Thymus (tissue), 11 donors: ENCODE results near the gene TXNRD1. TPM values are rescaled to one million over a fixed set of nuclear protein-coding genes. Genes with fewer than 3 reads are reported as not detected.

Experiments
- DNase-seq, 9 donors: peaks; one replicate each; pipeline ENCODE4 v3.0.0-alpha.2; 2013; ENCODE audit warnings: low spot score in 9 of 9, low read depth in 6 of 9, missing footprints in 1 of 9
- H3K27ac ChIP-seq, 2 donors: one replicate each; pipeline ENCODE4 v1.5.1; 2013; ENCODE audit warnings: control low read depth in 1 of 2, low read depth in 1 of 2, low read length in 1 of 2, mild to moderate bottlenecking in 1 of 2, moderate library complexity in 1 of 2
- H3K27me3 ChIP-seq, 2 donors: one replicate each; pipeline ENCODE4 v1.5.1; 2013; ENCODE audit warnings: low read length in 1 of 2; ENCODE audit not compliant: control insufficient read depth in 2 of 2, insufficient read depth in 1 of 2
- H3K36me3 ChIP-seq, 2 donors: one replicate each; pipeline ENCODE4 v1.5.1; 2013; ENCODE audit warnings: low read length in 1 of 2, mild to moderate bottlenecking in 1 of 2, moderate library complexity in 1 of 2; ENCODE audit not compliant: control insufficient read depth in 2 of 2, insufficient read depth in 2 of 2
- H3K4me1 ChIP-seq, 2 donors: one replicate each; pipeline ENCODE4 v1.5.1; 2013; ENCODE audit warnings: low read length in 2 of 2; ENCODE audit not compliant: control insufficient read depth in 2 of 2, insufficient read depth in 2 of 2
- H3K4me3 ChIP-seq, 2 donors: one replicate each; pipeline ENCODE4 v1.5.1; 2013; ENCODE audit warnings: low read length in 2 of 2, control low read depth in 1 of 2, mild to moderate bottlenecking in 1 of 2
- H3K9me3 ChIP-seq, 2 donors: one replicate each; pipeline ENCODE4 v1.5.1; 2013; ENCODE audit warnings: low read length in 1 of 2, mild to moderate bottlenecking in 1 of 2; ENCODE audit not compliant: control insufficient read depth in 2 of 2, insufficient read depth in 1 of 2
- WGBS: extraction: QIAGEN DNeasy Blood & Tissue Kit; methylation state at CpG from one replicate; pipeline ENCODE4 v1.1.7; 2013; 5-methylcytosine and 5-hydroxymethylcytosine counted together
- polyA plus RNA-seq: library from polyadenylated mRNA; stranded (reverse); fragments of 200-250 nt; gene quantifications from one replicate; pipeline ENCODE4 v1.2.3, GENCODE V29; 2013
- total RNA-seq: library from RNA; stranded (reverse); fragments of 120-200 nt; gene quantifications from one replicate; pipeline ENCODE4 v1.2.4, GENCODE V29; 2013
- donor health status: healthy.

The TXNRD1 gene
- total and polyA plus RNA-seq, 2 donors, result 28.2 to 68.0 TPM

DNA sequence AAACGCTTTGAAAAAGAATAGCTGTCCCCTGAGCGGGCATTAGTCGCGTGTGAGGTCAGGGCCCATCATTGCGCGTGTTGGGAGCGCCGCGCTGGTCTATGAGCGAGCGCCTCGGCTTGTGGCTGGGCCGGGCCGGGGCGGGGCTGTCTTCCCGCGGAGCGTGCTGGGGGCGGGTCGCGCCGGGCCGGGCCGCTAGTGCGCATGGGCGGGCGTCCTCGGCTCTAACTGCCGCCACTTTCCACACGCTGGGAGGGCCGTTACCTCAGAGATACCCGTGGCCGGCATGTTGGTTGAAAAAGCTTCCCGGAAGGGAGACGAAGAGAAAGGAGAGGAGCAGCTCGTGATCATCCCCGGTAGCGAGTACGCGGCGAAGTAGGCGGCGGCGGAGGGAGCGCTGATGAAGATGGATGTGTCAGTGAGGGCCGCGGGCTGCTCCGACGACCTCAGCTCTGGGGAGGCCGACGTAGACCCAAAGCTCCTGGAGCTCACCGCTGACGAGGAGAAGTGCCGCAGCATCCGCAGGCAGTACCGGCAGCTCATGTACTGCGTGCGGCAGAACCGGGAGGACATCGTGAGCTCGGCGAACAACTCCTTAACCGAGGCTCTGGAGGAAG is 88.1 kb downstream of the TXNRD1 start, which contains the start of gene EID3:
TSS of gene EID3 (plus strand) at position 202 of the 614 bp plus-strand sequence. CDS start at position 398, 196 bp downstream.
- H3K4me1 ChIP-seq, result peaks cover 4 to 13% of the 10 kb centered on the region in 2 donors

DNA sequence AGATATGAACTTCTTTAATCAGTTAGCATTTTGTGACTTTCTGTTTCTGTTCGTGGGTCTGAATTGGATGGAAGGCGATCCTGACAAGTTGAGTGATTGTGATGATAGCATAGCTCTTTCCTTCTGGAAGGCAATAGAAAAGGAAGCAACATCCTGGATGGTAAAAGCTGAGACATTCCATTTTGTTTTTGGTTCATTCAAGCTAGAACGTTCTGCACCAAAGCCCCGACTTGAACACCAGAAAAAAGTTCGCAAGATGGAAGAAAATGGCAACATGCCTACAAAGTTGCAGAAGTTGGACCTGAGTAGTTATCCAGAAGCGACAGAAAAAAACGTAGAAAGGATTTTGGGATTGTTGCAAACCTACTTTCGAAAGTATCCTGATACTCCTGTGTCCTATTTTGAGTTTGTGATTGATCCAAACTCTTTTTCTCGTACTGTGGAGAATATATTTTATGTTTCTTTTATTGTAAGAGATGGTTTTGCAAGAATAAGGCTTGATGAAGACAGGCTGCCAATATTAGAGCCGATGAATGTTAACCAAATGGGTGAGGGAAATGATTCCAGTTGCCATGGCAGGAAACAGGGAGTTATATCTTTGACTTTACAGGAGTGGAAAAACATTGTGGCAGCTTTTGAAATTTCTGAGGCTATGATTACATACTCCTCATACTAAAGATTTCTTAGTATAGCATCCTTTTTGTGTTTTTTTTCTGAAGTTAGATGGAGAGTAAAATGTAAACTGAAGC is 88.9 kb downstream of the TXNRD1 start:
- Histone ChIP-seq H3K27me3 (no peaks in the 10 kb centered on the region), H3K4me3 (peak overlapping the region; percentile 46 to 49), H3K27ac (no peak overlapping the region), H3K36me3 (no peaks in the 10 kb centered on the region), H3K9me3 (no peaks in the 10 kb centered on the region), H3K4me1 (peaks cover 4 to 13% of the 10 kb centered on the region in 2 donors)
- WGBS, result 96% methylated on average over 10 of the region's 10 CpGs
- no peak for DNase-seq

More for the DNA sequence above, 88.1 kb downstream of the TXNRD1 start, which contains the start of gene EID3:
- WGBS, result 25% methylated on average over 63 of the region's 63 CpGs
- no peaks in the 10 kb centered on the region for H3K9me3 ChIP-seq
- peaks cover 2 to 5% of the 10 kb centered on the region in 2 donors for H3K36me3 ChIP-seq
- no peaks in the 10 kb centered on the region for H3K27me3 ChIP-seq
- peak within 1 kb of the TSS; percentile 72 to 83 for H3K27ac ChIP-seq
- H3K4me3 ChIP-seq, result peak within 1 kb of the TSS; percentile 46 to 49
- peak in 8 of 9 donors; percentile 46 to 88 (median 72) for DNase-seq

DNA sequence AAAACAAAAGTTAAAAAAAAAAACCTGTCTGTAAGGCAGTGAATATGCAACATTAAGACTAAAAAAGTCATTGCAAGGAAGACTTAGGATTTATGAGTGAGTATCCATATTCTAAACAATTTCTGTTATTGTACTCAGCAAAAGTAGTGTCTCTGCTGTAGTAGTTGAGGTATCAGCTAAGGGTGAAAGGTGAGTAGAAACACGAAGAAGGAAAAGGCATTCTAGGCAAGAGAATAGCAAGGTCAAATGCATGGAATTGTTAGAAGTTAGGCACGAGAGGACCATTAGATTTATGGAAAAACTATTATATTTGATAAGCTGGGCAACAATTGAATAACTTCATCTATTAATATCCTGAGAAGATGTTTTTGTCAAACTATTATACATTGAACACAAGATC is 89.8 kb downstream of the TXNRD1 start:
- H3K36me3 ChIP-seq, result peaks cover 4% of the 10 kb centered on the region in 2 donors
- no peaks in the 10 kb centered on the region for H3K27me3 ChIP-seq
- no peaks in the 10 kb centered on the region for H3K9me3 ChIP-seq
- no peak overlapping the region for H3K4me3 ChIP-seq
- DNase-seq, result no peak
- H3K4me1 ChIP-seq, result peaks cover 4 to 13% of the 10 kb centered on the region in 2 donors
- WGBS, result 100% methylated on average over 2 of the region's 2 CpGs
- H3K27ac ChIP-seq, result no peak overlapping the region

DNA sequence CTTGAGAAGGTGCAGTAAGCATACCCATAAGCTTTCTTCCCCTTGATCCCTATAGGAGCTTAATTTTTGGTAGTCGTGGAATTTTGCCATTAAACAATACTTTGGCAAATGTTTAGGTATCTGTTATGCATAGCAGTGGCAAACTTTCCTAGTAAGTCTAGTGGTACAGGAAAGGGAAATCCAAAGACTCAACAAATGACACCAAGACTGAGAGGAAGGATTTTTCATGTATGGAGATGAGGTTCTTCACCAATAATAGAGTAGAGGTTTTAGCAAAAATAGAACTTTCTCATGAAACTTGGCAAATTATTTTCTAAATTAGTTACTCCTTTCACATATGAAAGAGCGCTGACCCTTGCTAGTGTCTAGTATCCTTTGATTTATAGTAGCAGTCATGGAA is 90.8 kb downstream of the TXNRD1 start:
- H3K36me3 ChIP-seq, result peaks cover 8 to 10% of the 10 kb centered on the region in 2 donors
- WGBS, result 96% methylated on average over 2 of the region's 2 CpGs
- no peak for DNase-seq
- H3K27ac ChIP-seq, result no peak overlapping the region
- H3K4me3 ChIP-seq, result no peak overlapping the region
- no peaks in the 10 kb centered on the region for H3K27me3 ChIP-seq
- H3K9me3 ChIP-seq, result no peaks in the 10 kb centered on the region
- peaks cover 4 to 13% of the 10 kb centered on the region in 2 donors for H3K4me1 ChIP-seq

DNA sequence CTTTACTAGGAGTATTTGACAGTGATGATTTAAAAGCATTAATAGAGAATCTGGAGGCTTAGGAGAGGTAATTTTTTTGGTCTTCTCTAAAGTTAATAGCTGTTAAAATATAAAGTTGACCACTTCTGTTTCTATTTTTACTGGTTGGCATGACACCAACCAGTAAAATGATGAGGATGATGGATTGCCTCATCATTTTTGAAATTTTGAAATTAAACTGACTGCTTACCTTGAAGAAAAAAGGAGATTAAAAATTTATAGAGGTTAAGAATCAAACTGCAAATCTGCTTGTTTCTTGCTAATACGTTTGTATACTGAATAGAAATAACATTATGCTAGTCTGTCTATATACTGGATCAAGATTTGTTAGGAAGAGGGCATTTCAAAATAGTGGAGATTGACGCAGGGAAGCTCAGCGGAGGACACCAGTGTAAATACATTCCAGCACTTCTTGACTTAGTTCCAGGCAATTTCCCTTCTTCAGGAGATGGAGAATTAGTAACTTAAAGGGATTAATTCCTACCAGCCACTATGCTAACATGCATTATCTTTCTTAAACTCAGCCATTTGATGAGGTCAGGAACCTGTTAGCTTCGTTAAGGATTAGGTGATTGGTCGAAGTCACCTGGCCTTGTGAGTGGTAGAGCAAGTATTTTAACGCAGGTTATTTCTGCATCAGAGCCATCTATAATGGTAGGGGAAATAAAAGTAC is 91.5 kb downstream of the TXNRD1 start:
- H3K4me3 ChIP-seq, result no peak overlapping the region
- 96% methylated on average over 6 of the region's 6 CpGs for WGBS
- no peak overlapping the region for H3K27ac ChIP-seq
- H3K36me3 ChIP-seq, result peaks cover 10 to 13% of the 10 kb centered on the region in 2 donors
- H3K9me3 ChIP-seq, result no peaks in the 10 kb centered on the region
- H3K27me3 ChIP-seq, result no peaks in the 10 kb centered on the region
- DNase-seq, result no peak
- H3K4me1 ChIP-seq, result peaks cover 4 to 13% of the 10 kb centered on the region in 2 donors

DNA sequence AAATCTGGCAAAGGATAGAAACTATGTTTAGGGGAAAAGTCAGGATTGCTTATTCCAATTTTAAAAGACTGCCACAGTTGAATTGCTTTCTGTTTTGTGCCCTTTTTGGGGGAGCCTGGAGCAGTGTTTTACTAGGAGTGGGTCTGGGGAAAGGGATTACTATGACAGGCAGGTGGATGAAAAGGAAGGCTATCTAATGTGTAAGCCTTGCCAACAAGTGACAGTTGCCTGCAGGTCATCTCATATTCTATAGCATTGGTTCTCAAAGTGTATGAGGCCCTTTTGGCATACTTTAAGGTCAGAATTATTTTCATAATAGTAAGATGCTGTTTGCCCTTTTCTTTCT is 92.0 kb downstream of the TXNRD1 start:
- peaks cover 13 to 17% of the 10 kb centered on the region in 2 donors for H3K36me3 ChIP-seq
- no peaks in the 10 kb centered on the region for H3K9me3 ChIP-seq
- H3K27ac ChIP-seq, result no peak overlapping the region
- no peak for DNase-seq
- H3K27me3 ChIP-seq, result no peaks in the 10 kb centered on the region
- peaks cover 4 to 13% of the 10 kb centered on the region in 2 donors for H3K4me1 ChIP-seq
- H3K4me3 ChIP-seq, result no peak overlapping the region

DNA sequence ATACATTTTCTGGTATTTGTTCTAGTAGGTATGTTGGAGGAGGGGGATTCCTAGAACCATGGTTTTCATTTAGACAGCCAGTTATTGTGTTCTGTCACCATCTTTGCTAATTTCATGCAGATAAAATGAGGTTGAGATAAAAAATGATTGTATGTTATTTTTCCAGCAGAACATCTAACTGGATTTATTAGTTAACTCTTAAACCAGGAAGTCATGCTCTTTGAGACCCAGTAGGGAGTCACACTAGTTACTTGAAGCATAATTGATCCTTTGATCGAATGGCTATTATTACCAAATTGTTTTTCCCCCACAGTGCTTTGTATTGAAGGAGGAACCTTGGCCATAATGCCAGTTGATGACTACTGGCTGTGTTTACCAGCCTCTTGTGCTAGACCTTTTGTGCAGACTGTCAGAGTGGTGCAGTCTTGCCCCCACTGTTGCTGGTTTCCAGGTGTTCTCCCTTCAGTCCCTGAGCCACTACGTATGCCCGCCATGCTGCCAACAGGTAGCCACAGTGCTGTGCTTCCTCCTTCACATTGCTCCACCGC is 93.9 kb downstream of the TXNRD1 start:
- no peaks in the 10 kb centered on the region for H3K4me1 ChIP-seq
- H3K27ac ChIP-seq, result no peak overlapping the region
- peaks cover 21 to 34% of the 10 kb centered on the region in 2 donors for H3K36me3 ChIP-seq
- H3K9me3 ChIP-seq, result no peaks in the 10 kb centered on the region
- WGBS, result 97% methylated on average over 4 of the region's 4 CpGs
- no peaks in the 10 kb centered on the region for H3K27me3 ChIP-seq
- no peak for DNase-seq
- H3K4me3 ChIP-seq, result no peak overlapping the region

DNA sequence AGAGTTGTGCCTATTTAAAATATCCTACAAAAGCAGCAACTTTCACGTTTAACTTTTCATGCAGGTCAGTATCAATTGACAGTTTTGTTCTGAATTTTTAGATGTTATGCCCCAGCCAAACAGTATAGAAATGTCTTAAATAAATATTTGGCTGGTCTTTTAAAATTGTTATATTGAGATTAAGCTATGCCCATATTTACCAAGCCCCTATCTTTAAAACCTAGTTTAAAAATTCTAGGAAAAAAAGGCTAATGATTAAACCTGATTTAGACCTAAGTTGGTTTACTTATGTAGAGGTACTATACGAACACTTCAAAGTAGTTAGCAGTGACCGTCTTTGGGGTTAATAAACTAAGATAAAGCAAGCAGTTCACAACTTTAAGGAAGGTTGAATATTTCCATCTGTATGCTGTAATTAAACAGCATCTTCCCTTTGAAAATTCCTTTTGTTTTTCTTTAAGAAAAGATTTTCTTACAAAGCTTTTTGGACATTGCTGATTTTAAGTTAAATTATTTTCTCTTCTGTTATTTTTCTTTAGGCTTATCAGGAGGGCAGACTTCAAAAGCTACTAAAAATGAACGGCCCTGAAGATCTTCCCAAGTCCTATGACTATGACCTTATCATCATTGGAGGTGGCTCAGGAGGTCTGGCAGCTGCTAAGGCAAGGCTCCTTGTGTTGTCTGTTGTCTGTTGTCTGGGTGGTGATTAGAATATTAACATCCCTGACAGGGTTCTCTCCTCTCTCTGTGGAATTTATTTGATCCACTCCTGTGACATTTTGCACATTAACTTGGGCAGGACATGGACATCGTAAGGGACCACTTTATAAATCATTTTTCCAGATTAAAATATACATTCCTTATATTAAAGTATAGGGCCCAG is 95.4 kb downstream of the TXNRD1 start:
- Histone ChIP-seq H3K36me3 (peaks cover 26 to 48% of the 10 kb centered on the region in 2 donors), H3K4me3 (no peak overlapping the region)
- 98% methylated on average over 5 of the region's 5 CpGs for WGBS

More for the DNA sequence above, 95.4 kb downstream of the TXNRD1 start:
- Histone ChIP-seq H3K27ac (no peak overlapping the region), H3K27me3 (no peaks in the 10 kb centered on the region), H3K4me1 (no peaks in the 10 kb centered on the region), H3K9me3 (no peaks in the 10 kb centered on the region)
- DNase-seq, result no peak
